ENCODE data around the gene ITGA4. TPM values are rescaled to one million over a fixed set of nuclear protein-coding genes. Genes with fewer than 3 reads are reported as not detected.

Gene ITGA4
- total RNA-seq, 3 donors from 2014 or later: 6.7 to 12.5 (median 11.7) TPM

- no peak overlapping the region for H3K4me3 ChIP-seq
- H3K4me1 ChIP-seq: no peaks in the 10 kb centered on the region
- no peaks in the 10 kb centered on the region for H3K27me3 ChIP-seq
- no peaks in the 10 kb centered on the region for H3K36me3 ChIP-seq
- DNase-seq (ENCODE audit: low spot score in 2 of 2): no peak
- H3K27ac ChIP-seq: no peak overlapping the region
- no peaks in the 10 kb centered on the region for H3K9me3 ChIP-seq
- intact Hi-C loops (cut with DNase I; ENCODE audit: low total_unique reads): no loop called here
- TF ChIP-seq CTCF (IDR thresholded peaks at IDR 0.05) (no peak), POLR2A (IDR thresholded peaks at IDR 0.05) (no peak), POLR2AphosphoS5 (IDR thresholded peaks at IDR 0.05) (no peak)
Measured at GRCh38 chr2:181575650-181576025, 118.5 kb downstream of the ITGA4 start.

- DNase-seq (ENCODE audit: low spot score in 2 of 2): no peak
- Histone ChIP-seq H3K27me3 (no peaks in the 10 kb centered on the region), H3K4me3 (no peak overlapping the region), H3K4me1 (no peaks in the 10 kb centered on the region), H3K9me3 (no peaks in the 10 kb centered on the region), H3K36me3 (no peaks in the 10 kb centered on the region), H3K27ac (no peak overlapping the region)
- intact Hi-C loops (cut with DNase I; ENCODE audit: low total_unique reads): no loop called here
- TF ChIP-seq POLR2AphosphoS5 (IDR thresholded peaks at IDR 0.05): no peak
Measured at GRCh38 chr2:181576431-181576830, 119.2 kb downstream of the ITGA4 start.

DNA sequence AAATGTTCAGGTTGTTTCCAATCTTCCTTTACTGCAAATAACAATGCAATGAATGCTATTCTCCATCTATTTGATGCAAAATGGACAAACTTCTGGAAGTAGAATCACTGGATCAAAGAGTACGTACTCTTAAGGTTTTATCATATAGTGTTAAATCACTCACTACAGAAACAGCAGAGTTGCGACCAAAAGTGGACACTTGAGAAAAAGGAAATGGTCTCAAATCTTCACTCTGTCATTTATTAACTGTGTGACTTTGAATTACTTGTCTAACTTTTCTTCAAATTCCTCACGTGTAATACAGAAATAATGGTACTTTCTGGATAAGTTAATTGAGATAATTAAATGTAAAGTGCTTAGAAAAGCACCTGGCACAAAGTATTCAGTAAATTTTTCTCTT, 121.6 kb downstream of the ITGA4 start:
- DNase-seq (ENCODE audit: low spot score in 2 of 2): no peak
- no peaks in the 10 kb centered on the region for H3K27me3 ChIP-seq
- no peak for TF ChIP-seq CTCF (IDR thresholded peaks at IDR 0.05)
- TF ChIP-seq POLR2A (IDR thresholded peaks at IDR 0.05): no peak
- TF ChIP-seq POLR2AphosphoS5 (IDR thresholded peaks at IDR 0.05): no peak
- H3K9me3 ChIP-seq: no peaks in the 10 kb centered on the region
- no peak overlapping the region for H3K27ac ChIP-seq
- H3K36me3 ChIP-seq: no peaks in the 10 kb centered on the region
- no peaks in the 10 kb centered on the region for H3K4me1 ChIP-seq
- H3K4me3 ChIP-seq: no peak overlapping the region
- intact Hi-C loops (cut with DNase I; ENCODE audit: low total_unique reads): no loop called here

DNA sequence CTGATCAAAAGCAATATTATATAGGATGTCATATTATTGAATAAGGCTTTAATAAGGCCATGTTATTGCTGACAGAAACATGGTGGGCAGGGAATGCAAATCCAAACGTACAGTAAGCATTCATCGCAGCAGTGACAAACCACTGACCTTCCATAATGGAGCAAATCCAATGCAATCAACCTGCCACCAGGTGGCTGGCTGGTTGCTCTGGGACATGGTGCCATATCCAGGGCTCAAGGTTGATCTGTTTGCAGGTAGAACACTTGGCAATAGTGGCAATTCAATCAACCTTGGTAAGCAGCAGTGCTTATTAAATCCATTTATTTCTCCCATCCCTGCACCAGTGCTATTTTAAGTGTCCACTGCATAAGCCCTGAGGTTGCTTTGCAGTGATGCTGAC, 124.3 kb downstream of the ITGA4 start:
- no peak overlapping the region for H3K27ac ChIP-seq
- TF ChIP-seq POLR2A (IDR thresholded peaks at IDR 0.05): no peak
- no peak for TF ChIP-seq POLR2AphosphoS5 (IDR thresholded peaks at IDR 0.05)
- TF ChIP-seq CTCF (IDR thresholded peaks at IDR 0.05): no peak
- no peaks in the 10 kb centered on the region for H3K9me3 ChIP-seq
- DNase-seq (ENCODE audit: low spot score in 2 of 2): no peak
- no peaks in the 10 kb centered on the region for H3K36me3 ChIP-seq
- no peak overlapping the region for H3K4me3 ChIP-seq
- intact Hi-C loops (cut with DNase I; ENCODE audit: low total_unique reads): no loop called here
- no peaks in the 10 kb centered on the region for H3K27me3 ChIP-seq
- H3K4me1 ChIP-seq: no peaks in the 10 kb centered on the region

- Histone ChIP-seq H3K36me3 (no peaks in the 10 kb centered on the region), H3K9me3 (no peaks in the 10 kb centered on the region), H3K4me1 (no peaks in the 10 kb centered on the region), H3K4me3 (no peak overlapping the region), H3K27ac (no peak overlapping the region), H3K27me3 (no peaks in the 10 kb centered on the region)
- no peak for TF ChIP-seq POLR2A (IDR thresholded peaks at IDR 0.05)
- TF ChIP-seq CTCF (IDR thresholded peaks at IDR 0.05): no peak
- TF ChIP-seq POLR2AphosphoS5 (IDR thresholded peaks at IDR 0.05): no peak
- DNase-seq (ENCODE audit: low spot score in 2 of 2): no peak
- intact Hi-C loops (cut with DNase I; ENCODE audit: low total_unique reads): no loop called here
Measured at GRCh38 chr2:181585732-181586131, 128.5 kb downstream of the ITGA4 start.

Other genes with a start within 250 kb of the ITGA4 start
- gene CERKL, start 199.7 kb downstream of the ITGA4 start, total RNA-seq: under 1 TPM in 2 of 3 donors, not detected in 1; 0.29 to 0.33 TPM
- not detected for gene NEUROD1, start 223.1 kb downstream of the ITGA4 start, total RNA-seq

Measured in breast epithelium (tissue), 4 donors.